Kasumi-1 (cell line): ENCODE results near the gene SLC25A22.

Source experiments
- DNase-seq, 2 experiments: peaks; one replicate each; lab custom pipeline; 2025; lab: John Stamatoyannopoulos, UW

SLC25A22 gene

DNA sequence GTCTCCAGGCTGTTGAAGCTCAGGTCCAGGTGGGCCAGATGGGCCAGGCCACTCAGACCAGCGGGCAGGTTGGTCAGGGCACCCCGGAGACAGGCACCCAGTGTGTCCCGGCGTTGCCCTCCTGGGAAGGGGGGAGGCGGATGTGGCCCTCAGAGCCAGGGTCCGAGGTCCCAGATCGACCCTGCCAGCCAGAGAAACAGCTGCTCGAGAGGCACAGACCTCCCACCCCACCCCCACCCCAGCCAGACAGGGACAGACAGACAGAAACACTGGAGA is 5.3 kb upstream of the SLC25A22 start:
- DNase-seq = no peak

DNA sequence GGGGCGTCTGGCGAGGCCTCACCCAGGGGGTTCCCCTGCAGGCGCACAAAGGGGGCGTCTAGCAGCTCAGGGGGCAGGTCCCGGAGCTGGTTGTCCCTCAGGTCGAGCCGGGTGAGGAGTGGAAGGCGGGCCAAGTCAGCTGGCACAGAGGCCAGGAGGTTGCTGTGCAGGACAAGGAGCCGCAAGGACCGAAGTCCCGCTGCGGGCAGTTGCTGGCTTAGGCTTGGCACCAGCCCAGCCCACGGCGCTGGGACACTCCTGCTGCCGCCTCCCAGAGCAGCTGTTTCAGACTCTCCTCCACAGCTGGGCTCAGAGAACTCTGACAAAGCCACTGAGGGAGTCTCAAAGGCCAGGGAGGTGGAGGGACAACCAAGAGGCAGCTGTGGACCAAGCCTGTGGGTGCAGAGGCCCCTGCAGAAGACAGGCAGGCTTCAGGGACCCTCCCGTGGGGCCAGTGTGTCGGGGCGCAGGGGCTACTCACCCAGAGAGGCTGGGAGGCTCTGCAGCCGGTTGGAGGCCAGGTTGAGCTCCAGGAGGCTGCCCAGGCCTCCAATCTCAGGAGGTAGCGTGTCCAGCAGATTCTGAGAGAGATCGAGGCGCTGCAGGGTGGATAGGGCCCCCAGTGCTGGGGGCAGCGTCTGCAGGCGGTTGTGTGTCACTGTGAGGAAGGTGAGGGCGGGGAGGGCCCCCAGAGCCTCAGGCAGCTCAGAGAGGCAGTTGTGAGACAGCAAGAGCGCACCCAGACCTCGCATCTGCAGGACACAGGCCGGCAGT is 4.8 kb upstream of the SLC25A22 start:
- no peak for DNase-seq

DNA sequence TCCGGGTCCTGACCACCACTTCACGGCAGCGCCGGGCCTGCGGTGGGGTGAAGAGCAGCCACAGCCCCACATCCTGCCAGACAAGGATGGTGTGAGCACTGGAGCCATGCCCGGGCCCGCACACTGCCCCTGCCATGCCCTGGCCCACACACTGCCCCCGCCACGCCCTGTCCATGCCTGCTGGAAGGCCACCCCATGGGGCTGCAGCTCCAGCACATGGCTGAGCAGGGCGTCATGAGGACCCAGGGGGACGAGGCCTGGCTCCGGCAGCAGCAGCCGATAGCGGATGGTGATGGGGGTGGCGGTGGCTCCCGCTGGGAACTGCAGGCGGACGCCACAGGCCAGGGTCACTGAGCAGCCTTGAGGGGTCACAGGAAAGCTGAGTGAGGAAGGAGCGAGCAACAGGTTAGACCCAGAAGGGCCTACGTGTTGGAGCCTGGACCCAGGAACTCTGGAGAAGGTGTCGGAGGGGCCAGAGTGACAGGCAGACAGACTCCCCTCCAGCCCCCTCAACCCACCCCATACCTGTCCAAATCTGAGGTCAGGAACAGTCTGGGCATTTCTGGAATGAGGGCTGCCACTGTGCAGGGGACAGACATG is 4.0 kb upstream of the SLC25A22 start:
- DNase-seq = no peak

GRCh38 chr11:801097-801780 is 3.2 kb upstream of the SLC25A22 start:
- no peak for DNase-seq

DNA sequence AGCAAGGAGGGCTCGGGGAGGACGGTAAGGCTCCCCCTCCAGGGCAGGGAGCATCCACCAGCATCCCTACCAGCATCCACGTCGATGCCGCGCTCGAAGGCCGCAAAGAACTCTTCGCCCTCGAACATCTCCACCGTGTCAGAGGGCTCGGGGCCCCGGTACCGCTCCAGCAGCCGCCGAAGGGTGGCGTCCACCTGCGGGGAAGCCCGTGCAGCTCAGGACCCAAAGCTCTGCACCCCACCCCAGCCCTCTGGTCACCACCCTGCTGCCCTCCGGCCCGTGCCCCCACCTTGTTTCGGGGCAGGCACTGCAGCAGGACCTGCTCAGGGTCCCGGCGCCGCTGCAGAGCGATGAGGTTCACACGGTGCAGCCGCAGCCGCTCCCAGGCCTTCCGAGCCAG is 2.4 kb upstream of the SLC25A22 start:
- no peak for DNase-seq

DNA sequence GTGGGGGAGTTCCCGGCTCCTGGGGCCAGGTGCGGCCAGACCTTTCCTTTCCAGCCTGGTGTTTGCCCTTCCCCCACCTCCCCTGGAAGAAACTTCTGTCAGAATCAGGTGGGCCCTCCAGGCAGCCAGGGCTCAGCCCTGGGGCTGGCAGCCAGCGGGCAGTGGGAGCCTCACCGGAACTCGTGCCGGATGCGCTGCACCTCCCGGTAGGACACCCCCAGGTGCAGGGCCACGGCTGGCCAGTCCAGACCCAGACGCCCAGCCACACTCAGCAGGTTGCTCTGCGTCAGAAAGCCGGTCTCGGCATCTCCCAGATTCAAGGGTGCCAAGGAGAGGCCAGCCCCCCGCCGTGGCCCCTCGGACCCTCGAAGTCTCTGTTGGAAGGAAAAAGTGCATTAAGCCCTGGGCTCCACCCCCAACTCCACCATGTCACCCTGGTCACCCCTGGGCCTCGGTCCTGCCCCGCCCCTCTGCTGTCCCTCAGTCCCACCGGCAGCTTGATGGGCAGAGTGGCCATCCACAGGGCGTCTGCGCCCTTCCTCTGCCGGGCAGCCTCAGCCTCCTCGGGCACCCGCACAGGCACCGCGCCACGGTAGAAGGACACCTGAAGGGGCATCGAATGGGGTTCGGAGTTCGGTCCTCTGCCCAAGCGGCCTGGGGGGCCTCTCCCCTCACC is 1.7 kb upstream of the SLC25A22 start:
- no peak for DNase-seq

GRCh38 chr11:797296-798092 is 587 bp downstream of the SLC25A22 start:
- DNase-seq = peak; percentile 93 to 96

- DNase-seq = no peak
These were observed 1.4 kb downstream of the SLC25A22 start for GRCh38 chr11:796565-797295.

GRCh38 chr11:795634-796564 is 2.2 kb downstream of the SLC25A22 start:
- DNase-seq = peak; percentile 95 to 97

DNA sequence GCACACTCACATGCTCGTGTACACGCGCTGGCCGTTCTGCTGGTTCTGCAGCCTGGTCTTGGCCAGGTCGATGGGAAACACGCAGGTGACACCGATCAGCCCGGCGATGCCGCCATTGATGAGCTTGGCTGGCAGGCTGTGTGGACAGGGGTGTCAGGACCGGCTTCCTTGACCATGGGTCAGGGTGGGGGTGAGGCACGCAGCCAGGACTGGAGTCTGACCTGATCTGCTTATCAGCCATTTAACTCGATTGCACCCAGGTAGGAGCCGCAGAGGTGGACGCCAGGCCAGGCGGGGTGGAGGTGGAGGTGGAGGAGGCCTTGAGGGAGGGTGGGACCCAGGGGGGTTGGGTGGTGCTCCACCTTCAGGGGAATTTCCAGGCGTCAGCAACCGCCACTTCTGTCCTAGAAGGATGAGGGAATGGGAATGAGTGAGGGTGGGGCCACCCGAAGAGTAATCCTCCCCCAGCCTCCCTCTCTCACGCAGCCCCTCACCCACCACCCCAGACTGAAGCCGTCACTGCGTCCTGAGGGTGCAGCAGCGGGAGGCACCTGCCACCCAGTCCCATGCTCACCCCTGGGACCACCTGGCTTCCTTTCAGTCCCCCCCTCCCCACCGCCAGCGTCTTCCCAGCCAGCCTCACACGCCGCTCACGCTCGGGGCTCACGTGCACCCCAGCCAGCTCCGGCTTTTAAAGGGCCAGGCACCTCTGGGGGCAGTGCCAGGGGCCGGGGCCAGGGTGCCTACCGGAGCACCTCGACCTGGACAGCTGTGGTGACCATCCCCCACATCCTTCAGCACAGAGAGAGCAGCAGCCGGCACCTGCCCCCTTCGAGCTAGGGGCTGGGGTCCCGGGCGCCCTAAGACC is 3.1 kb downstream of the SLC25A22 start:
- no peak for DNase-seq

GRCh38 chr11:794013-794765 is 3.9 kb downstream of the SLC25A22 start:
- no peak for DNase-seq

DNA sequence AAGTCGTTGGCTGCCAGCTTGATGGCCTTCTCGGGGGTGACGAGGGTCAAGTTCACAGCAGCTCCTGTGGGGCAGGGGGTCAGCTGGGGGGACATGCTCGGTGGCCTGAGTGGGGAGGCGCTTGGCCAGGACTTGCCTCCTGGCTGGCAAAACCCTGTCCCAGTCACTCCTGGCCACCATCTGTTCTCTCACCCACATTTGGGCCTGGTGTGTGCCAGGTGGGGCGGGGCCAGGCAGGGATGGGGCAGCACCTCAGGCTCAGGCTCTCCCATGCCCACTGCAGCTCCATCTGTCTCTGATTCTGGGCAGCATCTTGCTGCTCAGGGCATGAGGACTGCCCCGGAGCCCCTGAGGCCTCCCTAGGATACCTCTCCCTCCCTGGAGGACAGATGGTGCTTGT is 4.5 kb downstream of the SLC25A22 start:
- DNase-seq = no peak

DNA sequence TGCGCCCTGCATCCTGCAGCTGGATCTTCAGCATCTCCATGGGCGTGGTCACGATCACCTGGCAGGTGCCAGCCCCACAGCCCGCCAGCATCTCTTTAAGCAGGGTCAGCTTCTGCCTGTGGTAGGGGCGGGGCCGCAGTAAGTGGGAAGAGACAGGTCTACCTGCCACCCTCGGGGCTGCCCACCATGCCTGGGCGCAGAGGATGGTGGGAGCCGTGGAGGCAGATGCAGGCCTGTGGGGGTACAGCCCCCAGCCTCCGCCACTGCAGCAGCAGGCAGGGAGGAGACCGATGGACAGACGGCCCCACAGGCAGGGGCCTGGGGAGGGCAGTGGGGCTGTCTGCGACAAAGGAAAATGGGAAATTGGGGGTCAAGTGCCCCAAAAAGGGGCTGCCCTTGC is 5.2 kb downstream of the SLC25A22 start:
- DNase-seq = no peak

GRCh38 chr11:792535-792821 is 5.6 kb downstream of the SLC25A22 start:
- no peak for DNase-seq

DNA sequence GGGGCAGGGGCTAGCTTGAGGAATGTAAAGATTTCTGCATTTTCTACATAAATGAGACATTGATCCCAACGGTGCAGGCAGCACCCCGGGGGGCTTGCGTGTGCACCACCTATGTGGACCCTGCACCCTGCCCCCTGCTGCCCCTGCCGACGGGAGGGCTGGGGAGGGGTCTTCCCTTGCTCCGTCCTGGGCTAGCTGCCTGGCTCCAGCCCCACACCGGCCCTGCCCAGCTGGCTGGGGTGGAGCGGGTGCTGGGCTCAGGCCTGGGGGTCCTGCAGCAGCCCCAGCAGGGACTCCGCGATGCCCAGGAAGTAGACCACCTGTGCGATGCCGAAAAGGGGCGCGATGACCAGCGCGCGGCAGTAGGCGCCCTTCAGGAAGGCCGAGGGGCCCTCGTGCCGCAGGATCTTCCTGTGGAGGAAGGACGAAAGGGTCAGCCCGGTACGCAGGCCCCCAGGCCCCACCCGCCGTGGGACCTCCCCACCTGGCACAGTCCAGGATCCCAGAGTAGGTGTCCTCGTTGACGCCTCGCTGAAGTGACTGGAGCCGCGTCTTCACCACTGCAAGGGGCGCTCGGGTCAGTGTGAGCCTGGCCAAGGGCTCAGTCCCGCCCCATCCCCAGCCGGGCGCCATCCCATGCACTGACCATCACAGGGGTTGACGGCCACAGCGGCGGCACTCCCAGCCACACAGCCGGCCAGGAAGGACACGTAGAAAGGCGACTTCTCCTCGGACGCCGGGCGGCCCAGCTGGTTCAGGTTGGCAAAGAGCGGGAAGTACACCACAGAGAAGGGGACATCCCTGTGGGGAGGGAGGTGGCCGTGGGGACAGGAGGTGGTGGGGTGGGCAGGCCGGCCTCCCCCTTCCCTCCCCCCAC is 6.2 kb downstream of the SLC25A22 start:
- no peak for DNase-seq

- no peak for DNase-seq
These were observed 7.1 kb downstream of the SLC25A22 start for GRCh38 chr11:790721-791564.

DNA sequence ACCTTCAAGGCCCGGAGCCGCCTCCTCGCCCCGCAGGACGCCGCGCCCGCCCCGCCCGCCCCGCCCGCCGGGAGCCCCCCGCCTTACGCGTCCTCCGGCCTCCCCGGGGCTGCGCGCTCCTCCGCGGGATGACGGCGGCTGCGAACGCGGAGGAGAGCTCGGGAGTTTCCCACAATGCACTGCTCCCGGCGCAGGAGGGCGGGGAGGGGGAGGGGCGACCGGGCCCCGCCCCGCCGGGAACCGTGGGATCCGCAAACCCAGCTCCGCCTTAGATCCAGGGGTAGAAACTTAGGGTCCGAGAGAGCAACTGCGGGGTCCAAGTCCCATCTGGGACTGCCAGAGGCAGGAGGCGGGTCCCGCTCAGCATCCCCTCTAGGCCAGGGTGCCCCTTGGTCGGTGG is 8.1 kb downstream of the SLC25A22 start, which contains the start of gene CEND1:
Gene CEND1, minus strand, starts transcription at position 148 of the 400 bp plus-strand sequence. CDS start 1,514 bp downstream, outside the sequence.
- no peak for DNase-seq
